Measurements from ENCODE around the gene LYST.

Gene LYST

GRCh38 chr1:235710687-235711086 lies 156.0 kb downstream of the LYST start:
- TF ChIP-seq CTCF (IDR thresholded peaks at IDR 0.05; ENCODE audit: control insufficient read depth, insufficient read depth, low read depth, low read length, missing control alignments) = no peak
- no peak overlapping the region for H3K4me3 ChIP-seq (ENCODE audit: control insufficient read depth, low read depth, low read length)
- DNase-seq (ENCODE audit: low read depth) = no peak

GRCh38 chr1:235709018-235709417 lies 157.7 kb downstream of the LYST start:
- H3K4me3 ChIP-seq (ENCODE audit: control insufficient read depth, low read depth, low read length) = no peak overlapping the region
- no peak for TF ChIP-seq CTCF (IDR thresholded peaks at IDR 0.05; ENCODE audit: control insufficient read depth, insufficient read depth, low read depth, low read length, missing control alignments)
- DNase-seq (ENCODE audit: low read depth) = no peak

GRCh38 chr1:235708390-235708962 lies 158.2 kb downstream of the LYST start:
- TF ChIP-seq CTCF (IDR thresholded peaks at IDR 0.05; ENCODE audit: control insufficient read depth, insufficient read depth, low read depth, low read length, missing control alignments) = no peak
- H3K4me3 ChIP-seq (ENCODE audit: control insufficient read depth, low read depth, low read length) = no peak overlapping the region
- DNase-seq (ENCODE audit: low read depth) = peak; percentile 29

- DNase-seq (ENCODE audit: low read depth) = peak; percentile 29
- no peak overlapping the region for H3K4me3 ChIP-seq (ENCODE audit: control insufficient read depth, low read depth, low read length)
- TF ChIP-seq CTCF (IDR thresholded peaks at IDR 0.05; ENCODE audit: control insufficient read depth, insufficient read depth, low read depth, low read length, missing control alignments) = no peak
Observed at GRCh38 chr1:235703506-235703905, 163.2 kb downstream of the LYST start.

GRCh38 chr1:235702412-235702811 lies 164.3 kb downstream of the LYST start:
- DNase-seq (ENCODE audit: low read depth) = no peak
- no peak overlapping the region for H3K4me3 ChIP-seq (ENCODE audit: control insufficient read depth, low read depth, low read length)
- no peak for TF ChIP-seq CTCF (IDR thresholded peaks at IDR 0.05; ENCODE audit: control insufficient read depth, insufficient read depth, low read depth, low read length, missing control alignments)

GRCh38 chr1:235697508-235697907 lies 169.2 kb downstream of the LYST start:
- no peak for DNase-seq (ENCODE audit: low read depth)
- no peak overlapping the region for H3K4me3 ChIP-seq (ENCODE audit: control insufficient read depth, low read depth, low read length)
- no peak for TF ChIP-seq CTCF (IDR thresholded peaks at IDR 0.05; ENCODE audit: control insufficient read depth, insufficient read depth, low read depth, low read length, missing control alignments)

- no peak for TF ChIP-seq CTCF (IDR thresholded peaks at IDR 0.05; ENCODE audit: control insufficient read depth, insufficient read depth, low read depth, low read length, missing control alignments)
- H3K4me3 ChIP-seq (ENCODE audit: control insufficient read depth, low read depth, low read length) = no peak overlapping the region
- no peak for DNase-seq (ENCODE audit: low read depth)
Observed at GRCh38 chr1:235689356-235689755, 177.3 kb downstream of the LYST start.
